OCI-LY3 (cell line): ENCODE measurements around the gene HECW1.

ENCODE experiments used
- CTCF ChIP-seq: fragments of 200-600, 300-600 bp; sonication (generic); IDR thresholded peaks from 2 replicates; pipeline ENCODE4 v1.5.1; 2014; ENCODE audit warnings: antibody characterized with exemption, low read length, low read depth
- EZH2phosphoT487 ChIP-seq: fragments of 200-600 bp; shearing (Covaris generic); IDR thresholded peaks from 2 replicates; pipeline ENCODE4 v1.6.1; 2018; ENCODE audit warnings: antibody characterized with exemption, mixed run types, low read depth

DNA sequence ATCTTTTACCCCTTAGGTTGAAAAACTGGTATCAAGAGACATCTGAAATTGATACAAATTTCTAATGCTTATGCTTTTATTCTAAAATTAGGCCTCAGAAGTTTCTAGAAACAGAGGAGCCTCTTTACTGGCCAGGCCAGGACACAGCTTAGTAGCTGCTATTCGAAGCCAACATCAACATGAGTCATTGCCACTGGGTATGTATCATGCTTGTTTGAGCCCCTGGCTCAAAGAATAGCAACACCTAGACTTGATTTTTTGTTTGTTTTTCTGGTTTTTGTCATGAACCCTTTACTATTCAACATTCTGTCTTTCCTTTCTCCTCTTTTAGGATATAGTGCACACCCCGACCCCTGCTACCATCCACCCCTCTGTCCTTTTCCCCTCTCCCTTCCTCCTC, 379.5 kb downstream of the HECW1 start:
- TF ChIP-seq CTCF (no peak), EZH2phosphoT487 (no peak)
